NCI-H1092 (cell line): ENCODE measurements around the gene SIVA1.

Experiments used
- DNase-seq: peaks from one replicate; lab custom pipeline; 2025; lab: John Stamatoyannopoulos, UW

SIVA1 gene

GRCh38 chr14:104771918-104772706 is 19.2 kb downstream of the SIVA1 start:
- DNase-seq, result no peak

- DNase-seq, result no peak
Measured at GRCh38 chr14:104772707-104773504, 20.0 kb downstream of the SIVA1 start.

- DNase-seq, result no peak
Measured at GRCh38 chr14:104773505-104774452, 20.8 kb downstream of the SIVA1 start.

GRCh38 chr14:104774453-104775072 is 21.6 kb downstream of the SIVA1 start:
- no peak for DNase-seq

- DNase-seq, result no peak
Measured at GRCh38 chr14:104775073-104775489, 22.1 kb downstream of the SIVA1 start.

- no peak for DNase-seq
Measured at GRCh38 chr14:104776481-104776880, 23.5 kb downstream of the SIVA1 start.

- DNase-seq, result no peak
Measured at GRCh38 chr14:104776961-104777807, 24.2 kb downstream of the SIVA1 start.

GRCh38 chr14:104777808-104778249 is 24.9 kb downstream of the SIVA1 start:
- DNase-seq, result no peak

- DNase-seq, result no peak
Measured at GRCh38 chr14:104778694-104779331, 25.9 kb downstream of the SIVA1 start.

GRCh38 chr14:104779776-104780512 is 27.0 kb downstream of the SIVA1 start:
- DNase-seq, result no peak

- no peak for DNase-seq
Measured at GRCh38 chr14:104780513-104781030, 27.6 kb downstream of the SIVA1 start.

GRCh38 chr14:104781271-104782077 is 28.5 kb downstream of the SIVA1 start:
- DNase-seq, result no peak

- no peak for DNase-seq
Measured at GRCh38 chr14:104782086-104782807, 29.3 kb downstream of the SIVA1 start.

- DNase-seq, result no peak
Measured at GRCh38 chr14:104782808-104783139, 29.8 kb downstream of the SIVA1 start.

GRCh38 chr14:104783484-104784217 is 30.7 kb downstream of the SIVA1 start:
- DNase-seq, result no peak

- no peak for DNase-seq
Measured at GRCh38 chr14:104784218-104784568, 31.2 kb downstream of the SIVA1 start.
